Measurements from ENCODE around the gene ACAT2. TPM values are rescaled to one million over a fixed set of nuclear protein-coding genes. Genes with fewer than 3 reads are reported as not detected.

Gene ACAT2
- polyA plus RNA-seq, 3 donors: 3.6 to 24.4 (median 19.5) TPM

DNA sequence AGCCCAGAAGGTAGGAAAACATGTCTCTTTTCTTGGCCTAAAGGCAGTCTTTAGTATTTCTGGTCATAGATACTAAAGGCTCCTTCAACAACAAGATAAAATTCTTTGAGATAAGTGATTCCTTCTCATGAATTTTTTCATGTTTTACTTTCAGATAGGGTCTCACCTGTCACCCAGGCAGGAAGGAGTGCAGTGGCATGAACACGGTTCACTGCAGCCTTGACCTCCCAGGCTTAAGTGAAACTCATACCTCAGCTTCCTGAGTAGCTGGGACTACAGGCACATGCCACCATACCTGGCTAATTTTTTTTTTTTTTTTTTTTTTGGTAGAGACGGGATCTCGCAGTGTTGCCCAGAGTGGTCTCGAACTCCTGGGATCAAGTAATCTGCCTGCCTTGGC is 47.3 kb downstream of the ACAT2 start:
- 89% methylated on average over 1 of the region's 4 CpGs for WGBS (ENCODE audit: insufficient coverage)
- no peaks in the 10 kb centered on the region for H3K79me2 ChIP-seq (ENCODE audit: insufficient read depth, low read length)
- no peak for TF ChIP-seq CTCF (IDR thresholded peaks at IDR 0.05)
- H3K36me3 ChIP-seq (replicated peaks in 1 of 2; ENCODE audit: control insufficient read depth in 1 of 2, insufficient read depth in 2 of 2, low read length in 2 of 2): no peaks in the 10 kb centered on the region
- H2AFZ ChIP-seq (ENCODE audit: insufficient read depth, low read depth, low read length, poor library complexity, severe bottlenecking): no peak overlapping the region
- DNase-seq: no peak
- no peaks in the 10 kb centered on the region for H3K36me3 Mint-ChIP-seq
- H3K9me3 Mint-ChIP-seq: no peaks in the 10 kb centered on the region
- no peak overlapping the region for H3K4me3 ChIP-seq (replicated peaks in 1 of 3; ENCODE audit: low read depth in 2 of 3, low read length in 3 of 3)
- H4K20me1 ChIP-seq (ENCODE audit: insufficient read depth, low read length): no peaks in the 10 kb centered on the region
- no peak overlapping the region for H3K4me3 Mint-ChIP-seq
- no peaks in the 10 kb centered on the region for H3K9me3 ChIP-seq (replicated peaks in 1 of 2; ENCODE audit: control insufficient read depth in 1 of 2, insufficient read depth in 1 of 2, low read length in 2 of 2)
- intact Hi-C loops (cut with micrococcal nuclease): no loop called here
- peaks cover 22% of the 10 kb centered on the region for H3K4me1 Mint-ChIP-seq
- no peak overlapping the region for H3K27ac Mint-ChIP-seq
- no peak overlapping the region for H3K4me2 ChIP-seq (replicated peaks; ENCODE audit: extremely low read depth, low read length, poor library complexity, severe bottlenecking)
- no peak overlapping the region for H3K27ac ChIP-seq (ENCODE audit: low read depth in 1 of 2, low read length in 2 of 2)
- no peaks in the 10 kb centered on the region for H3K27me3 Mint-ChIP-seq (ENCODE audit: low read depth in 3 of 3)
- H3K9ac ChIP-seq (ENCODE audit: insufficient read depth, low read length, poor library complexity, severe bottlenecking): no peak overlapping the region
- H3K27me3 ChIP-seq (ENCODE audit: control insufficient read depth in 2 of 2, insufficient read depth in 2 of 2, low read length in 2 of 2): no peaks in the 10 kb centered on the region
- H3K4me1 ChIP-seq (ENCODE audit: control insufficient read depth in 1 of 2, insufficient read depth in 2 of 2, low read length in 2 of 2): peaks cover 10 to 15% of the 10 kb centered on the region in 2 donors

DNA sequence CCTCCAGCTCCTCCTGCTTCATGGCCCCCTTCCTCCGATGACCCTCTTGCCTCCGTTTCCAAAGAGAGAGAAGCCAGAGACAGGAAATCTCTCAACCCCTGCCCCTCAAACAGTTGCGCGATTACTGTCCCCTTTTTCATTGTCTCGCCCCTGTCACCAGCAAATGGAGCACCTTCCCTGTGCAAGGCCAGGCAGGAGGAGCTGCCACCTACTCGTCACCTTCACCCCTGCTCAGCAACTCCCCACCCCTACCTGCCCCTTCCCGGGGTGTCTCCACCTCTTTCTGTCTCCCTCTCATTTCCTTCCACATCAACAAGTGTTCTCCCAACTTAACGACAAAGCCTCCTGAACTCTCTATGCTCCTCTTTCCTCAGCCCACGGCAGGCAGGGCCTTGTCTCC is 51.9 kb downstream of the ACAT2 start:
- Mint-ChIP-seq H3K4me1 (peaks cover 10% of the 10 kb centered on the region), H3K9me3 (no peaks in the 10 kb centered on the region), H3K27ac (no peak overlapping the region), H3K4me3 (no peak overlapping the region), H3K27me3 (ENCODE audit: low read depth in 3 of 3) (peaks cover 2 to 4% (median 2%) of the 10 kb centered on the region in 3 donors), H3K36me3 (no peaks in the 10 kb centered on the region)
- 90% methylated on average over 8 of the region's 9 CpGs for WGBS (ENCODE audit: insufficient coverage)
- DNase-seq: no peak
- Histone ChIP-seq H3K36me3 (replicated peaks in 1 of 2; ENCODE audit: control insufficient read depth in 1 of 2, insufficient read depth in 2 of 2, low read length in 2 of 2) (no peaks in the 10 kb centered on the region), H3K27me3 (ENCODE audit: control insufficient read depth in 2 of 2, insufficient read depth in 2 of 2, low read length in 2 of 2) (no peaks in the 10 kb centered on the region), H3K4me1 (ENCODE audit: control insufficient read depth in 1 of 2, insufficient read depth in 2 of 2, low read length in 2 of 2) (peaks cover 0 to 4% of the 10 kb centered on the region in 2 donors), H3K79me2 (ENCODE audit: insufficient read depth, low read length) (no peaks in the 10 kb centered on the region), H3K9me3 (replicated peaks in 1 of 2; ENCODE audit: control insufficient read depth in 1 of 2, insufficient read depth in 1 of 2, low read length in 2 of 2) (no peaks in the 10 kb centered on the region), H2AFZ (ENCODE audit: insufficient read depth, low read depth, low read length, poor library complexity, severe bottlenecking) (no peak overlapping the region), H3K4me2 (replicated peaks; ENCODE audit: extremely low read depth, low read length, poor library complexity, severe bottlenecking) (no peak overlapping the region), H3K27ac (ENCODE audit: low read depth in 1 of 2, low read length in 2 of 2) (no peak overlapping the region), H4K20me1 (ENCODE audit: insufficient read depth, low read length) (no peaks in the 10 kb centered on the region), H3K4me3 (replicated peaks in 1 of 3; ENCODE audit: low read depth in 2 of 3, low read length in 3 of 3) (no peak overlapping the region), H3K9ac (ENCODE audit: insufficient read depth, low read length, poor library complexity, severe bottlenecking) (no peak overlapping the region)
- intact Hi-C loops (cut with micrococcal nuclease): no loop called here
- TF ChIP-seq CTCF (IDR thresholded peaks at IDR 0.05): no peak
